B cell (primary cell): Measurements from ENCODE around the gene MLLT10. TPM values are rescaled to one million over a fixed set of nuclear protein-coding genes. Genes with fewer than 3 reads are reported as not detected.

ENCODE experiments used
- ATAC-seq: fragments of 200-7000 bp; cut with Tn5 transposase; one replicate; pipeline ENCODE4 v1.10.0; 2021; ENCODE audit warnings: low read depth, mild to moderate bottlenecking, moderate number of reproducible peaks, moderate library complexity
- CTCF ChIA-PET: fragments of 350-600 bp; sonication (Branson Sonifier 250); formaldehyde crosslinking; loops from one replicate; lab custom pipeline; 2021; ENCODE audit warnings: antibody characterized with exemption, inconsistent platforms; lab: Charles Lee
- POLR2A ChIA-PET: fragments of 350-600 bp; sonication (Branson Sonifier 250); formaldehyde crosslinking; loops from one replicate; lab custom pipeline; 2021; ENCODE audit warnings: antibody characterized with exemption; lab: Charles Lee
- DNase-seq: peaks from one replicate; pipeline ENCODE4 v3.0.0; 2013
- H2AFZ ChIP-seq: 2 replicates; pipeline ENCODE4 v1.6.1; 2012; ENCODE audit warnings: mild to moderate bottlenecking, low read depth, low read length; ENCODE audit not compliant: insufficient read depth, poor library complexity, severe bottlenecking
- H3K27ac ChIP-seq, 2 donors: 1 replicate in 1 of 2; 2 replicates in 1 of 2; pipeline ENCODE4 v1.5.1; 2012 to 2013; ENCODE audit warnings: low read length in 2 of 2, mild to moderate bottlenecking in 2 of 2, moderate library complexity in 1 of 2
- H3K27me3 ChIP-seq, 4 experiments: fragments of 200-600 bp in 1 of 4; sonication (generic) in 1 of 4; replicated peaks in 1 of 4; 1 replicate in 2 of 4; 2 replicates in 2 of 4; pipeline versions ENCODE4 v1.6.1 to v1.7.0; 2013 to 2016; ENCODE audit warnings: low read length in 3 of 4, mild to moderate bottlenecking in 2 of 4, mixed read lengths in 1 of 4, moderate library complexity in 1 of 4; ENCODE audit not compliant: insufficient read depth in 4 of 4, control insufficient read depth in 3 of 4; ENCODE audit errors: control extremely low read depth in 1 of 4
- H3K36me3 ChIP-seq, 2 experiments: replicated peaks in 1 of 2; 1 replicate in 1 of 2; 2 replicates in 1 of 2; pipeline versions ENCODE4 v1.6.1 to v1.7.1; 2013; ENCODE audit warnings: low read length in 1 of 2; ENCODE audit not compliant: insufficient read depth in 2 of 2, control insufficient read depth in 1 of 2; ENCODE audit errors: control extremely low read depth in 1 of 2, extremely low read depth in 1 of 2
- H3K4me1 ChIP-seq, 2 donors: fragments of 200-600 bp in 1 of 2; sonication (generic) in 1 of 2; 1 replicate in 1 of 2; 2 replicates in 1 of 2; pipeline versions ENCODE4 v1.5.1 to v1.6.1; 2013 to 2017; ENCODE audit warnings: low read length in 2 of 2; ENCODE audit not compliant: control insufficient read depth in 2 of 2, insufficient read depth in 2 of 2
- H3K4me2 ChIP-seq: replicated peaks from 2 replicates; pipeline ENCODE3; 2012; ENCODE audit warnings: mild to moderate bottlenecking, low read depth, low read length; ENCODE audit not compliant: poor library complexity, severe bottlenecking
- H3K4me3 ChIP-seq, 5 experiments: fragments of 200-600 bp in 1 of 5; sonication (generic) in 1 of 5; 1 replicate in 3 of 5; 2 replicates in 2 of 5; pipeline versions ENCODE4 v1.5.1 to v1.7.0; 2011 to 2016; ENCODE audit warnings: low read length in 4 of 5, mild to moderate bottlenecking in 4 of 5, low read depth in 2 of 5, control low read depth in 1 of 5, moderate library complexity in 1 of 5; ENCODE audit not compliant: insufficient read depth in 1 of 5; ENCODE audit errors: control extremely low read depth in 1 of 5, extremely low read depth in 1 of 5
- H3K79me2 ChIP-seq: fragments of 200-600 bp; sonication (generic); one replicate; pipeline ENCODE4 v1.6.0; 2016; ENCODE audit warnings: low read length; ENCODE audit not compliant: control insufficient read depth, insufficient read depth
- H3K9ac ChIP-seq: fragments of 200-600 bp; sonication (generic); 2 replicates; pipeline ENCODE4 v1.6.1; 2017; ENCODE audit warnings: mild to moderate bottlenecking, low read length, moderate library complexity
- H3K9me3 ChIP-seq, 3 donors: one replicate each; pipeline versions ENCODE4 v1.6.1 to v1.7.1; 2013; ENCODE audit warnings: low read length in 2 of 3; ENCODE audit not compliant: control insufficient read depth in 2 of 3, insufficient read depth in 1 of 3; ENCODE audit errors: control extremely low read depth in 1 of 3
- H4K20me1 ChIP-seq: 2 replicates; pipeline ENCODE4 v1.6.0; 2012; ENCODE audit warnings: mild to moderate bottlenecking, low read length; ENCODE audit not compliant: insufficient read depth, control insufficient read depth, poor library complexity, severe bottlenecking
- H3K27ac Mint-ChIP-seq: one replicate; pipeline ENCODE4 v1.8.0; 2021; ENCODE audit warnings: mixed read lengths
- H3K27me3 Mint-ChIP-seq: one replicate; pipeline ENCODE4 v1.8.0; 2021; ENCODE audit warnings: mixed read lengths
- H3K4me1 Mint-ChIP-seq: one replicate; pipeline ENCODE4 v1.8.0; 2021; ENCODE audit warnings: mixed read lengths
- H3K4me3 Mint-ChIP-seq: one replicate; pipeline ENCODE4 v1.8.0; 2021; ENCODE audit warnings: mixed read lengths
- H3K9me3 Mint-ChIP-seq: one replicate; pipeline ENCODE4 v1.8.0; 2022; ENCODE audit warnings: mixed read lengths; ENCODE audit not compliant: insufficient read depth
- CTCF ChIP-seq: fragments of 200-600 bp; IDR thresholded peaks from one replicate; pipeline ENCODE4 v1.8.0; 2022; ENCODE audit warnings: antibody characterized with exemption, mild to moderate bottlenecking
- EZH2 ChIP-seq: IDR thresholded peaks from 2 replicates; pipeline ENCODE4 v1.6.1; 2012; ENCODE audit warnings: borderline replicate concordance, low read depth, mild to moderate bottlenecking, moderate library complexity, low read length; ENCODE audit not compliant: insufficient read depth, poor library complexity, severe bottlenecking
- WGBS: methylation state at CpG from one replicate; pipeline ENCODE4 v1.1.5; 2013; ENCODE audit warnings: missing lambda C conversion rate; ENCODE audit not compliant: insufficient coverage; 5-methylcytosine and 5-hydroxymethylcytosine counted together
- intact Hi-C: fragments of 100-400 bp; cut with micrococcal nuclease; formaldehyde crosslinking; loops from one replicate; pipeline ENCODE4 v1.10.0; 2022
- polyA plus RNA-seq: library from polyadenylated mRNA; depleted of rRNA; stranded (reverse); fragments of >200 nt; gene quantifications from 2 replicates; pipeline ENCODE4 v1.2.3, GENCODE V29; 2012
- total RNA-seq, 2 donors: library from RNA; stranded (reverse); fragments of 120-200 nt in 1 of 2; gene quantifications; 1 replicate in 1 of 2; 2 replicates in 1 of 2; pipeline versions ENCODE4 v1.2.3 to v1.2.4, GENCODE V29; 2013 to 2022

The MLLT10 gene
- total and polyA plus RNA-seq, 2 donors (not counting 1 experiment from before 2014, with no cell fraction given): 21.7 to 70.5 TPM

DNA sequence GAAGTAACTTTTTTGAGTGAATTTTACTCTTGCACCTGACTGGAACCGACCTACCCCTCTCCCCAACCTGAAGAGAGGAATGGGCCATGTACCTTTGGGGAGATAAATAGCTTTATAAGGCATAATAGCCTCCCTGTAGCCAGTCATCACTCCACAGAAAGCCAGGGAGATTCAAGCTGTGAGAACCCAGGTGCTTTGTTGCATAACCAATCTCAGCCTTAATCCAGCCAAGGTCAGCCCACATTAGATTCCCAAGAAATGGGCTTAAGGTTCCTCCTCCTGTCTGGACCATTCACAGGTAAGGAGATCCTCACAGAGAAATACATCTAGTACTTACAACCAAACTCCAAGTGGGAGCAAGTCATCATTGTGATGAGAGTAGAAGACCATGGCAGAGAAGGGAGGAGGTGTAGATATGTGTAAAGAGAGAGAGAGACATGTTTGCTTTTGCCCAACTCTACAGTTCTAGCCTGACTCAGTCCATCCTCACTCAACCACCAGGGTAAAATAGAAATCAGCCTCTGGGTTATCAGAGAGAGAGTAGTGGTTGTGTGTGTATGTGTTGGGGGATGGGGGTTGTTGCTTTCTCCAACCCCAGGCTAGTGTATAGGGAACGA lies 32.2 kb upstream of the MLLT10 start:
- Histone ChIP-seq H2AFZ (no peak overlapping the region), H3K27me3 (peaks cover 2 to 50% (median 38%) of the 10 kb centered on the region in 4 experiments), H3K4me3 (no peak overlapping the region), H3K27ac (no peak overlapping the region), H3K9ac (no peak overlapping the region), H3K36me3 (no peaks in the 10 kb centered on the region), H3K9me3 (peaks cover 0 to 14% (median 0%) of the 10 kb centered on the region in 3 donors), H4K20me1 (no peaks in the 10 kb centered on the region), H3K4me1 (peaks cover 21 to 24% of the 10 kb centered on the region in 2 donors), H3K79me2 (no peaks in the 10 kb centered on the region), H3K4me2 (no peak overlapping the region)
- no peaks in the 10 kb centered on the region for H3K9me3 Mint-ChIP-seq
- no peak for DNase-seq
- intact Hi-C loops: no loop called here
- no peak overlapping the region for H3K4me3 Mint-ChIP-seq
- ChIA-PET CTCF (no interaction called here), POLR2A (no interaction called here)
- ATAC-seq: no peak
- H3K27me3 Mint-ChIP-seq: peaks cover 55% of the 10 kb centered on the region
- WGBS: no CpG with 5 or more reads among the region's 2 CpGs
- TF ChIP-seq CTCF (no peak), EZH2 (no peak)
- peaks cover 22% of the 10 kb centered on the region for H3K4me1 Mint-ChIP-seq
- H3K27ac Mint-ChIP-seq: no peak overlapping the region

DNA sequence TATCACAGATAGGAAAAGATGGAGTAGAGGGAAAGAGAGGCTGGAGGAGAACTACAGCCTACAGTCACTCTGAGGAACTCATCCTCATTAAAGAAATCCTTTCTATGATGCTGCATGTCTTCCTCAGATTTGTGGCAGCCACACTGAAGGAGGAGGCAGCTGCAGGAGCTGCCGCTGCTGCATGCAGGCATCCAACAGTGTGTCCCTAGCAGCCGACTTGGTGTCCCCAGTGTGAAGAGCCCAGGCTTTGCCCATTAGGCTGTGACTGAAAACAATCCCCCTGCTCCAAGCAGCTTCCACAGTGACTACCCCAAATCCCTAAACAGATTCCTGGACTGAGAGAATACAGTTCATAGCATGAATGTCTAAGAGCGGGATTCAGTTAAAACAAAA lies 31.7 kb upstream of the MLLT10 start:
- CTCF ChIA-PET: no interaction called here
- intact Hi-C loops: no loop called here
- peaks cover 58% of the 10 kb centered on the region for H3K27me3 Mint-ChIP-seq

More for the DNA sequence above, 31.7 kb upstream of the MLLT10 start:
- 91% methylated on average over 2 of the region's 3 CpGs for WGBS
- Histone ChIP-seq H3K9ac (no peak overlapping the region), H3K79me2 (no peaks in the 10 kb centered on the region), H3K9me3 (peaks cover 0 to 12% (median 0%) of the 10 kb centered on the region in 3 donors), H3K27ac (no peak overlapping the region), H3K4me1 (peaks cover 16 to 19% of the 10 kb centered on the region in 2 donors), H3K27me3 (peaks cover 2 to 49% (median 36%) of the 10 kb centered on the region in 4 experiments), H3K36me3 (no peaks in the 10 kb centered on the region), H3K4me2 (no peak overlapping the region), H2AFZ (no peak overlapping the region), H4K20me1 (no peaks in the 10 kb centered on the region), H3K4me3 (no peak overlapping the region)
- TF ChIP-seq CTCF: no peak
- no peak for TF ChIP-seq EZH2
- Mint-ChIP-seq H3K4me1 (peaks cover 22% of the 10 kb centered on the region), H3K9me3 (no peaks in the 10 kb centered on the region), H3K4me3 (no peak overlapping the region), H3K27ac (no peak overlapping the region)
- POLR2A ChIA-PET: no interaction called here
- ATAC-seq (no peak), DNase-seq (no peak)
